Osteocyte (in vitro differentiated cells): ENCODE data around the gene CD2. TPM values are rescaled to one million over a fixed set of nuclear protein-coding genes. Genes with fewer than 3 reads are reported as not detected.

Source experiments
- DNase-seq: peaks from one replicate; pipeline ENCODE4 v3.0.0; 2021; ENCODE audit warnings: mixed read lengths; ENCODE audit not compliant: unreplicated experiment; ENCODE audit errors: extremely low spot score
- H3K27ac Mint-ChIP-seq: one replicate; pipeline ENCODE4 v1.8.0; 2021; ENCODE audit warnings: mild to moderate bottlenecking, mixed read lengths; ENCODE audit not compliant: unreplicated experiment
- H3K27me3 Mint-ChIP-seq: one replicate; pipeline ENCODE4 v1.8.0; 2021; ENCODE audit warnings: mixed read lengths; ENCODE audit not compliant: unreplicated experiment
- H3K36me3 Mint-ChIP-seq: one replicate; pipeline ENCODE4 v1.8.0; 2021; ENCODE audit warnings: mixed read lengths; ENCODE audit not compliant: unreplicated experiment
- H3K4me1 Mint-ChIP-seq: one replicate; pipeline ENCODE4 v1.8.0; 2021; ENCODE audit warnings: mixed read lengths; ENCODE audit not compliant: unreplicated experiment
- H3K4me3 Mint-ChIP-seq: one replicate; pipeline ENCODE4 v1.8.0; 2021; ENCODE audit warnings: mild to moderate bottlenecking, moderate library complexity, mixed read lengths; ENCODE audit not compliant: unreplicated experiment
- H3K9me3 Mint-ChIP-seq: one replicate; pipeline ENCODE4 v1.8.0; 2021; ENCODE audit warnings: mixed read lengths; ENCODE audit not compliant: unreplicated experiment
- CTCF ChIP-seq: fragments of 200-600 bp; sonication (generic); IDR thresholded peaks from 2 replicates; pipeline ENCODE4 v1.5.0; 2021; ENCODE audit warnings: antibody characterized with exemption, mild to moderate bottlenecking, moderate library complexity
- total RNA-seq: library from RNA; stranded (reverse); gene quantifications from 2 replicates; pipeline ENCODE4 v1.2.1, GENCODE V29; 2021

The CD2 gene
- total RNA-seq, 1 donor from 2014 or later, result not detected

- TF ChIP-seq CTCF, result no peak
- no peaks in the 10 kb centered on the region for H3K4me1 Mint-ChIP-seq
- H3K9me3 Mint-ChIP-seq, result peaks cover 14% of the 10 kb centered on the region
- no peak overlapping the region for H3K4me3 Mint-ChIP-seq
- H3K36me3 Mint-ChIP-seq, result no peaks in the 10 kb centered on the region
- no peak overlapping the region for H3K27ac Mint-ChIP-seq
- DNase-seq, result no peak
- H3K27me3 Mint-ChIP-seq, result peaks cover 20% of the 10 kb centered on the region
These were observed 54.7 kb downstream of the CD2 start for GRCh38 chr1:116808848-116809508.

GRCh38 chr1:116811321-116811720 is 57.1 kb downstream of the CD2 start:
- peaks cover 14% of the 10 kb centered on the region for H3K27me3 Mint-ChIP-seq
- H3K36me3 Mint-ChIP-seq, result no peaks in the 10 kb centered on the region
- no peaks in the 10 kb centered on the region for H3K4me1 Mint-ChIP-seq
- H3K9me3 Mint-ChIP-seq, result peaks cover 14% of the 10 kb centered on the region
- H3K27ac Mint-ChIP-seq, result no peak overlapping the region
- no peak overlapping the region for H3K4me3 Mint-ChIP-seq
- TF ChIP-seq CTCF, result no peak
- DNase-seq, result no peak

- no peaks in the 10 kb centered on the region for H3K27me3 Mint-ChIP-seq
- no peak overlapping the region for H3K27ac Mint-ChIP-seq
- peaks cover 14% of the 10 kb centered on the region for H3K9me3 Mint-ChIP-seq
- no peaks in the 10 kb centered on the region for H3K36me3 Mint-ChIP-seq
- no peak for TF ChIP-seq CTCF
- no peak for DNase-seq
- no peak overlapping the region for H3K4me3 Mint-ChIP-seq
- no peaks in the 10 kb centered on the region for H3K4me1 Mint-ChIP-seq
These were observed 60.9 kb downstream of the CD2 start for GRCh38 chr1:116814926-116815723.

GRCh38 chr1:116817582-116818064 is 63.4 kb downstream of the CD2 start:
- DNase-seq, result no peak
- H3K9me3 Mint-ChIP-seq, result peaks cover 5% of the 10 kb centered on the region
- H3K4me3 Mint-ChIP-seq, result no peak overlapping the region
- no peaks in the 10 kb centered on the region for H3K27me3 Mint-ChIP-seq
- no peaks in the 10 kb centered on the region for H3K4me1 Mint-ChIP-seq
- TF ChIP-seq CTCF, result peak; percentile 48
- H3K27ac Mint-ChIP-seq, result no peak overlapping the region
- H3K36me3 Mint-ChIP-seq, result no peaks in the 10 kb centered on the region

Other genes with a start within 250 kb of the CD2 start
- 11.0 and 11.1 TPM in 2 replicates for gene CD58, start 183.4 kb upstream of the CD2 start, total RNA-seq
- gene IGSF3, start 86.7 kb upstream of the CD2 start, total RNA-seq, result 43.2 and 51.7 TPM in 2 replicates
- 51.1 and 52.9 TPM in 2 replicates for gene PTGFRN, start 155.5 kb downstream of the CD2 start, total RNA-seq
- 0.50 and 0.78 TPM in 2 replicates for gene CD101, start 247.3 kb downstream of the CD2 start, total RNA-seq